ENCODE measurements around the gene PANK4. TPM values are rescaled to one million over a fixed set of nuclear protein-coding genes. Genes with fewer than 3 reads are reported as not detected.

PANK4 gene
- total and polyA plus RNA-seq, 10 of the 15 experiments (the other 5 are each of a cell fraction or from before 2014, with no cell fraction given): 0.35 to 38.0 (median 18.6) TPM

DNA sequence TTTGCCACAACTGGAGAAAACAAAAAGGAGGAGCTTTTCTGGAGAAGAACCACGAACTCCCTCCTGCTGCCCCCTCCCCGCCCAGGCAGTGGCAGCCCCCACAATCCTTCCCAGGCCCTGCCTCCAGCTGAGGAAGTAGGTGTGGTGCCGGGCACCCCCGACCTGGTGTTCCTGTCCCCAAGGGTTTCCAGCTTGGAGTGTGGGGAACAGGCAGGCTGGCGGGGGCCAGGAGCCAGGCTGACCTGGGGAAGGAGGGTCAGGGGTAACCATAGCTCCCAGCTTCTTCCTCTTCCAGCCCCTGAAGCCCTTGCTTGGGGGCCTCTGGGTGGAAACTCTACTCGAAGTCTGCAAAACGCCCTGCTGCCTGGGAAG is 7.9 kb upstream of the PANK4 start:
- RAD21 ChIA-PET (ENCODE audit: unreplicated experiment): interaction anchor here (0.9 to 1.1 kb wide), 2 partner anchors 12 to 13 kb away, joined by 3 read pairs; no protein-coding TSS in a partner anchor
- POLR2A ChIA-PET: no interaction called here
- no peak overlapping the region for H2AFZ ChIP-seq (ENCODE audit: control insufficient read depth, low read depth, low read length)
- no TSS peak for BruUV-seq (replicated peaks)
- H3K4me2 ChIP-seq (ENCODE audit: control insufficient read depth, insufficient read depth): no peak overlapping the region
- CTCF ChIA-PET: no interaction called here
- DNase-seq (ENCODE audit: low read depth, low spot score) (no peak), FAIRE-seq (no peak), ATAC-seq (no peak)
- in situ Hi-C loops (cut with MboI) (no loop called here), intact Hi-C loops (cut with micrococcal nuclease; ENCODE audit: unreplicated experiment) (no loop called here)
- H3K79me2 ChIP-seq (ENCODE audit: control insufficient read depth, insufficient read depth, low read length): no peaks in the 10 kb centered on the region
- TF ChIP-seq ZNF217 (IDR thresholded peaks at IDR 0.05) (no peak), ZSCAN29 (IDR thresholded peaks at IDR 0.05) (no peak), SMC3 (IDR thresholded peaks at IDR 0.05; ENCODE audit: borderline replicate concordance, low read length) (no peak), SMAD5 (IDR thresholded peaks at IDR 0.05; ENCODE audit: low read depth) (no peak), SREBF1 (IDR thresholded peaks at IDR 0.05; ENCODE audit: low read length) (no peak), SMARCA5 (IDR thresholded peaks at IDR 0.05) (no peak), PML (IDR thresholded peaks at IDR 0.05; ENCODE audit: low read length) (no peak), CHD2 (IDR thresholded peaks at IDR 0.05; ENCODE audit: borderline replicate concordance, low read depth, low read length) (no peak)
- TF ChIP-seq, protein P1, sequence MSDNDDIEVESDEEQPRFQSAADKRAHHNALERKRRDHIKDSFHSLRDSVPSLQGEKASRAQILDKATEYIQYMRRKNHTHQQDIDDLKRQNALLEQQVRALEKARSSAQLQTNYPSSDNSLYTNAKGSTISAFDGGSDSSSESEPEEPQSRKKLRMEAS (IDR thresholded peaks at IDR 0.05; ENCODE audit: low read depth, low read length): no peak
- TF ChIP-seq, protein P2, sequence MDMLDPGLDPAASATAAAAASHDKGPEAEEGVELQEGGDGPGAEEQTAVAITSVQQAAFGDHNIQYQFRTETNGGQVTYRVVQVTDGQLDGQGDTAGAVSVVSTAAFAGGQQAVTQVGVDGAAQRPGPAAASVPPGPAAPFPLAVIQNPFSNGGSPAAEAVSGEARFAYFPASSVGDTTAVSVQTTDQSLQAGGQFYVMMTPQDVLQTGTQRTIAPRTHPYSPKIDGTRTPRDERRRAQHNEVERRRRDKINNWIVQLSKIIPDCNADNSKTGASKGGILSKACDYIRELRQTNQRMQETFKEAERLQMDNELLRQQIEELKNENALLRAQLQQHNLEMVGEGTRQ (IDR thresholded peaks at IDR 0.05; ENCODE audit: borderline replicate concordance, low read depth, low read length): no peak
- TF ChIP-seq, protein P3, sequence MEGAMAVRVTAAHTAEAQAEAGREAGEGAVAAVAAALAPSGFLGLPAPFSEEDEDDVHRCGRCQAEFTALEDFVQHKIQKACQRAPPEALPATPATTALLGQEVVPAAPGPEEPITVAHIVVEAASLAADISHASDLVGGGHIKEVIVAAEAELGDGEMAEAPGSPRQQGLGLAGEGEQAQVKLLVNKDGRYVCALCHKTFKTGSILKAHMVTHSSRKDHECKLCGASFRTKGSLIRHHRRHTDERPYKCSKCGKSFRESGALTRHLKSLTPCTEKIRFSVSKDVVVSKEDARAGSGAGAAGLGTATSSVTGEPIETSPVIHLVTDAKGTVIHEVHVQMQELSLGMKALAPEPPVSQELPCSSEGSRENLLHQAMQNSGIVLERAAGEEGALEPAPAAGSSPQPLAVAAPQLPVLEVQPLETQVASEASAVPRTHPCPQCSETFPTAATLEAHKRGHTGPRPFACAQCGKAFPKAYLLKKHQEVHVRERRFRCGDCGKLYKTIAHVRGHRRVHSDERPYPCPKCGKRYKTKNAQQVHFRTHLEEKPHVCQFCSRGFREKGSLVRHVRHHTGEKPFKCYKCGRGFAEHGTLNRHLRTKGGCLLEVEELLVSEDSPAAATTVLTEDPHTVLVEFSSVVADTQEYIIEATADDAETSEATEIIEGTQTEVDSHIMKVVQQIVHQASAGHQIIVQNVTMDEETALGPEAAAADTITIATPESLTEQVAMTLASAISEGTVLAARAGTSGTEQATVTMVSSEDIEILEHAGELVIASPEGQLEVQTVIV (IDR thresholded peaks at IDR 0.05; ENCODE audit: borderline replicate concordance, partially characterized antibody): no peak
- TF ChIP-seq, protein P4, sequence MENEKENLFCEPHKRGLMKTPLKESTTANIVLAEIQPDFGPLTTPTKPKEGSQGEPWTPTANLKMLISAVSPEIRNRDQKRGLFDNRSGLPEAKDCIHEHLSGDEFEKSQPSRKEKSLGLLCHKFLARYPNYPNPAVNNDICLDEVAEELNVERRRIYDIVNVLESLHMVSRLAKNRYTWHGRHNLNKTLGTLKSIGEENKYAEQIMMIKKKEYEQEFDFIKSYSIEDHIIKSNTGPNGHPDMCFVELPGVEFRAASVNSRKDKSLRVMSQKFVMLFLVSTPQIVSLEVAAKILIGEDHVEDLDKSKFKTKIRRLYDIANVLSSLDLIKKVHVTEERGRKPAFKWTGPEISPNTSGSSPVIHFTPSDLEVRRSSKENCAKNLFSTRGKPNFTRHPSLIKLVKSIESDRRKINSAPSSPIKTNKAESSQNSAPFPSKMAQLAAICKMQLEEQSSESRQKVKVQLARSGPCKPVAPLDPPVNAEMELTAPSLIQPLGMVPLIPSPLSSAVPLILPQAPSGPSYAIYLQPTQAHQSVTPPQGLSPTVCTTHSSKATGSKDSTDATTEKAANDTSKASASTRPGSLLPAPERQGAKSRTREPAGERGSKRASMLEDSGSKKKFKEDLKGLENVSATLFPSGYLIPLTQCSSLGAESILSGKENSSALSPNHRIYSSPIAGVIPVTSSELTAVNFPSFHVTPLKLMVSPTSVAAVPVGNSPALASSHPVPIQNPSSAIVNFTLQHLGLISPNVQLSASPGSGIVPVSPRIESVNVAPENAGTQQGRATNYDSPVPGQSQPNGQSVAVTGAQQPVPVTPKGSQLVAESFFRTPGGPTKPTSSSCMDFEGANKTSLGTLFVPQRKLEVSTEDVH (IDR thresholded peaks at IDR 0.05; ENCODE audit: low read depth, partially characterized antibody): no peak
- no peaks in the 10 kb centered on the region for H3K36me3 ChIP-seq (ENCODE audit: control insufficient read depth in 2 of 2, insufficient read depth in 2 of 2, low read length in 1 of 2)
- H3K9me3 ChIP-seq (replicated peaks; ENCODE audit: control insufficient read depth, insufficient read depth, low read length): no peaks in the 10 kb centered on the region
- no peak overlapping the region for H3K27ac ChIP-seq (ENCODE audit: control insufficient read depth, insufficient read depth)
- peaks cover 6 to 15% of the 10 kb centered on the region in 2 experiments for H3K27me3 ChIP-seq (replicated peaks in 1 of 2; ENCODE audit: control insufficient read depth in 2 of 2, insufficient read depth in 2 of 2, low read length in 1 of 2)
- H3K4me3 ChIP-seq: no peak overlapping the region
- H4K20me1 ChIP-seq (ENCODE audit: control insufficient read depth, insufficient read depth): no peaks in the 10 kb centered on the region
- SMC1A ChIA-PET (ENCODE audit: uncharacterized antibody, unreplicated experiment): no interaction called here
- H3K4me1 ChIP-seq (ENCODE audit: control insufficient read depth, insufficient read depth, low read length): no peaks in the 10 kb centered on the region
- H3K9ac ChIP-seq (ENCODE audit: control insufficient read depth, insufficient read depth, low read length): no peak overlapping the region
- WGBS (ENCODE audit: insufficient coverage, insufficient replicate concordance, low lambda C conversion rate, missing lambda C conversion rate): 13% methylated on average over 6 of the region's 7 CpGs

Data from GM12878 (cell line).